Endothelial cell of umbilical vein (primary cell): ENCODE measurements around the gene PLCXD3. TPM values are rescaled to one million over a fixed set of nuclear protein-coding genes. Genes with fewer than 3 reads are reported as not detected.

ENCODE experiments used
- BruUV-seq: library from RNA; stranded (reverse); fragments of 400-500 nt; replicated peaks from 2 replicates; lab custom pipeline; 2021; lab: Mats Ljungman, UMichigan
- CTCF ChIA-PET: fragments of 300-600, 350-600 bp; sonication (Branson Sonifier 250); formaldehyde crosslinking; loops from one replicate; lab custom pipeline; 2021; ENCODE audit warnings: antibody characterized with exemption, inconsistent platforms; lab: Charles Lee
- POLR2A ChIA-PET: fragments of 300-600, 350-600 bp; sonication (Branson Sonifier 250); formaldehyde crosslinking; loops from one replicate; lab custom pipeline; 2021; ENCODE audit warnings: antibody characterized with exemption, inconsistent platforms; lab: Charles Lee
- DNase-seq: peaks from one replicate; pipeline ENCODE4 v3.0.0-alpha.2; 2011; ENCODE audit warnings: low read depth, low spot score
- FAIRE-seq: peaks from 2 replicates; lab custom pipeline; 2011; peaks lifted over from hg19 to GRCh38; lab: Jason Lieb, UNC
- H2AFZ ChIP-seq: 2 replicates; pipeline ENCODE4 v1.6.0; 2012; ENCODE audit warnings: low read depth, low read length, control low read depth, inconsistent platforms
- H3K27ac ChIP-seq: 2 replicates; pipeline ENCODE4 v1.5.1; 2011; ENCODE audit warnings: low read depth, mild to moderate bottlenecking, control low read depth, low read length, moderate library complexity; ENCODE audit not compliant: insufficient read depth
- H3K27me3 ChIP-seq, 2 experiments: 2 replicates each; pipeline versions ENCODE4 v1.6.0 to v1.6.1; 2011; ENCODE audit warnings: low read length in 2 of 2, mixed read lengths in 1 of 2; ENCODE audit not compliant: control insufficient read depth in 2 of 2, insufficient read depth in 2 of 2
- H3K36me3 ChIP-seq, 2 experiments: 2 replicates in 1 of 2; 3 replicates in 1 of 2; pipeline ENCODE4 v1.5.1; 2011; ENCODE audit warnings: low read length in 2 of 2, mild to moderate bottlenecking in 1 of 2, moderate library complexity in 1 of 2; ENCODE audit not compliant: control insufficient read depth in 2 of 2, insufficient read depth in 2 of 2; ENCODE audit errors: extremely low read depth in 1 of 2
- H3K4me1 ChIP-seq: 3 replicates; pipeline ENCODE4 v1.5.1; 2011; ENCODE audit warnings: mild to moderate bottlenecking, low read length; ENCODE audit not compliant: control insufficient read depth, insufficient read depth; ENCODE audit errors: extremely low read depth
- H3K4me2 ChIP-seq: 2 replicates; pipeline ENCODE4 v1.6.1; 2011; ENCODE audit warnings: low read length, control low read depth, mixed read lengths; ENCODE audit not compliant: insufficient read depth
- H3K4me3 ChIP-seq, 3 experiments: fragments of 200-600 bp in 1 of 3; sonication (generic), shearing (Covaris generic) in 1 of 3; replicated peaks in 1 of 3; 2 replicates each; pipeline ENCODE4 v1.5.1; 2011 to 2016; ENCODE audit warnings: control low read depth in 3 of 3, low read length in 3 of 3, mild to moderate bottlenecking in 2 of 3, inconsistent platforms in 1 of 3, low read depth in 1 of 3, moderate library complexity in 1 of 3; ENCODE audit not compliant: insufficient read depth in 1 of 3
- H3K79me2 ChIP-seq: 2 replicates; pipeline ENCODE4 v1.6.0; 2012; ENCODE audit warnings: low read length, inconsistent platforms; ENCODE audit not compliant: control insufficient read depth, insufficient read depth
- H3K9ac ChIP-seq: replicated peaks from 2 replicates; pipeline ENCODE3; 2011; ENCODE audit warnings: low read length, control low read depth; ENCODE audit not compliant: insufficient read depth; ENCODE audit errors: extremely low read depth
- H3K9me1 ChIP-seq: replicated peaks from 3 replicates; pipeline ENCODE4 v1.6.0; 2011; ENCODE audit warnings: mild to moderate bottlenecking, low read length; ENCODE audit not compliant: control insufficient read depth, insufficient read depth; ENCODE audit errors: extremely low read depth
- H3K9me3 ChIP-seq: replicated peaks from 2 replicates; pipeline ENCODE4 v1.5.1; 2012; ENCODE audit warnings: low read length, inconsistent platforms; ENCODE audit not compliant: control insufficient read depth, insufficient read depth
- H4K20me1 ChIP-seq: replicated peaks from 2 replicates; pipeline ENCODE3; 2011; ENCODE audit warnings: mild to moderate bottlenecking, low read length; ENCODE audit not compliant: control insufficient read depth, insufficient read depth; ENCODE audit errors: extremely low read depth
- EZH2 ChIP-seq: IDR thresholded peaks from 2 replicates; pipeline ENCODE4 v1.6.1; 2012; ENCODE audit warnings: borderline replicate concordance, low read depth, mild to moderate bottlenecking, moderate library complexity, low read length, inconsistent platforms; ENCODE audit not compliant: severe bottlenecking
- FOS ChIP-seq: IDR thresholded peaks from 2 replicates; pipeline ENCODE4 v1.6.1; 2011; ENCODE audit warnings: mild to moderate bottlenecking, low read length, moderate library complexity, borderline replicate concordance; ENCODE audit not compliant: insufficient read depth
- GATA2 ChIP-seq: IDR thresholded peaks from 2 replicates; pipeline ENCODE4 v1.7.0; 2011; ENCODE audit warnings: low read depth, mild to moderate bottlenecking, moderate library complexity, mixed read lengths, low read length; ENCODE audit not compliant: insufficient read length, insufficient read depth
- JUN ChIP-seq: IDR thresholded peaks from 2 replicates; pipeline ENCODE4 v1.6.1; 2011; ENCODE audit warnings: borderline replicate concordance, low read depth; ENCODE audit not compliant: insufficient read length, insufficient read depth
- MAX ChIP-seq: IDR thresholded peaks from 2 replicates; pipeline ENCODE4 v1.6.1; 2011; ENCODE audit not compliant: insufficient read depth, insufficient read length
- MYC ChIP-seq: IDR thresholded peaks from one replicate; pipeline ENCODE4 v1.6.1; 2011; ENCODE audit warnings: mild to moderate bottlenecking, low read depth, low read length
- POLR2A ChIP-seq: IDR thresholded peaks from 2 replicates; pipeline ENCODE4 v1.6.1; 2012; ENCODE audit warnings: low read depth, mild to moderate bottlenecking, control low read depth, low read length
- POLR2AphosphoS5 ChIP-seq: IDR thresholded peaks from 2 replicates; pipeline ENCODE4 v1.6.1; 2012; ENCODE audit warnings: low read depth, mild to moderate bottlenecking, control low read depth, low read length, moderate library complexity; ENCODE audit not compliant: insufficient read depth
- dilution Hi-C: fragments of 300-500 bp; cut with MboI; formaldehyde crosslinking; loops from one replicate; pipeline ENCODE4 v1.15.0; 2019; ENCODE audit warnings: low sequenced_read_pairs; ENCODE audit not compliant: extremely low pct_ligation_motif_present
- intact Hi-C: fragments of 100-400 bp; cut with micrococcal nuclease; formaldehyde crosslinking; loops from one replicate; pipeline ENCODE4 v1.10.0; 2022
- polyA plus RNA-seq, 4 experiments: library from polyadenylated mRNA; depleted of rRNA in 3 of 4; stranded (reverse) in 3 of 4; unstranded in 1 of 4; fragments of >200 nt; gene quantifications; 2 replicates each; pipeline versions ENCODE4 v1.2.1 to v1.2.3, GENCODE V29; 2011 to 2012; ENCODE audit warnings: missing spikeins in 1 of 4
- total RNA-seq: library from RNA; stranded (reverse); gene quantifications from 2 replicates; pipeline ENCODE4 v1.2.3, GENCODE V29; 2021
- TF ChIP-seq, protein P1 (sequence below), 2 donors: IDR thresholded peaks; 1 replicate in 1 of 2; 2 replicates in 1 of 2; pipeline ENCODE4 v1.5.1; 2011; ENCODE audit warnings: low read length in 2 of 2, mild to moderate bottlenecking in 2 of 2, moderate library complexity in 2 of 2, control low read depth in 1 of 2, inconsistent platforms in 1 of 2, low read depth in 1 of 2; ENCODE audit not compliant: insufficient read depth in 1 of 2; ENCODE audit errors: extremely low read depth in 1 of 2

PLCXD3 gene
- total and polyA plus RNA-seq, 2 donors (not counting 3 experiments of a cell fraction or from before 2014, with no cell fraction given): not detected

- dilution Hi-C loops: no loop called here
- Histone ChIP-seq H3K4me3 (no peak overlapping the region), H3K9me3 (no peaks in the 10 kb centered on the region), H3K27me3 (no peaks in the 10 kb centered on the region), H3K4me2 (no peak overlapping the region), H3K9ac (no peak overlapping the region), H3K27ac (no peak overlapping the region), H3K36me3 (no peaks in the 10 kb centered on the region), H2AFZ (no peak overlapping the region), H4K20me1 (no peaks in the 10 kb centered on the region), H3K9me1 (no peaks in the 10 kb centered on the region), H3K79me2 (no peaks in the 10 kb centered on the region), H3K4me1 (no peaks in the 10 kb centered on the region)
- FAIRE-seq (no peak), DNase-seq (no peak)
- POLR2A ChIA-PET: no interaction called here
- CTCF ChIA-PET: interaction anchor here (0.7 to 1.0 kb wide), 2 partner anchors 46 to 106 kb away, joined by 3 read pairs; no protein-coding TSS in a partner anchor
- no peak for TF ChIP-seq EZH2
- TF ChIP-seq GATA2: no peak
- TF ChIP-seq MAX: no peak
- no peak for TF ChIP-seq POLR2A
- TF ChIP-seq POLR2AphosphoS5: no peak
- TF ChIP-seq, protein P1, sequence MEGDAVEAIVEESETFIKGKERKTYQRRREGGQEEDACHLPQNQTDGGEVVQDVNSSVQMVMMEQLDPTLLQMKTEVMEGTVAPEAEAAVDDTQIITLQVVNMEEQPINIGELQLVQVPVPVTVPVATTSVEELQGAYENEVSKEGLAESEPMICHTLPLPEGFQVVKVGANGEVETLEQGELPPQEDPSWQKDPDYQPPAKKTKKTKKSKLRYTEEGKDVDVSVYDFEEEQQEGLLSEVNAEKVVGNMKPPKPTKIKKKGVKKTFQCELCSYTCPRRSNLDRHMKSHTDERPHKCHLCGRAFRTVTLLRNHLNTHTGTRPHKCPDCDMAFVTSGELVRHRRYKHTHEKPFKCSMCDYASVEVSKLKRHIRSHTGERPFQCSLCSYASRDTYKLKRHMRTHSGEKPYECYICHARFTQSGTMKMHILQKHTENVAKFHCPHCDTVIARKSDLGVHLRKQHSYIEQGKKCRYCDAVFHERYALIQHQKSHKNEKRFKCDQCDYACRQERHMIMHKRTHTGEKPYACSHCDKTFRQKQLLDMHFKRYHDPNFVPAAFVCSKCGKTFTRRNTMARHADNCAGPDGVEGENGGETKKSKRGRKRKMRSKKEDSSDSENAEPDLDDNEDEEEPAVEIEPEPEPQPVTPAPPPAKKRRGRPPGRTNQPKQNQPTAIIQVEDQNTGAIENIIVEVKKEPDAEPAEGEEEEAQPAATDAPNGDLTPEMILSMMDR (IDR thresholded peaks at IDR 0.05; ENCODE audit: extremely low read depth in 1 of 2, insufficient read depth in 1 of 2, low read depth in 1 of 2, low read length in 2 of 2): no peak
- TF ChIP-seq FOS: no peak
- TF ChIP-seq JUN: no peak
- TF ChIP-seq MYC: no peak
- no TSS peak for BruUV-seq
- intact Hi-C loops: no loop called here
Measured at GRCh38 chr5:41432481-41433253, 77.7 kb downstream of the PLCXD3 start.
